HepG2 (cell line): ENCODE data around the gene EDN2. TPM values are rescaled to one million over a fixed set of nuclear protein-coding genes. Genes with fewer than 3 reads are reported as not detected.

ENCODE experiments used
- FIP1L1 ChIP-seq: fragments of 200-400 bp; formaldehyde crosslinking; IDR thresholded peaks from 2 replicates; pipeline ENCODE4 v1.6.1; 2018; ENCODE audit warnings: low read depth, mild to moderate bottlenecking, low read length, moderate library complexity, borderline replicate concordance; ENCODE audit not compliant: insufficient read depth
- FOXA1 ChIP-seq, 2 experiments: fragments of 450-650 bp in 1 of 2; sonication (generic) in 1 of 2; formaldehyde crosslinking in 1 of 2; IDR thresholded peaks; 2 replicates each; pipeline versions ENCODE4 v1.4.0 to v1.6.1; 2016 to 2020; ENCODE audit warnings: missing genetic modification reagents in 1 of 2
- KLF12 ChIP-seq: sonication (generic); formaldehyde crosslinking; IDR thresholded peaks from 2 replicates; pipeline ENCODE4 v1.4.0; 2020; ENCODE audit warnings: missing genetic modification reagents, borderline replicate concordance
- ZNF761 ChIP-seq: sonication (generic); formaldehyde crosslinking; conservative IDR thresholded peaks from 2 replicates; pipeline ENCODE4 v1.4.0; 2020; ENCODE audit warnings: mild to moderate bottlenecking, missing genetic modification reagents
- polyA plus RNA-seq, 8 experiments: library from polyadenylated mRNA; depleted of rRNA in 3 of 8; stranded (reverse) in 7 of 8; unstranded in 1 of 8; fragments of >200 nt; fragmentation: Illumina TruSeq in 4 of 8; extraction: Trizol in 4 of 8; gene quantifications; 2 replicates each; pipeline versions ENCODE4 v1.2.1 to v1.2.3, GENCODE V29; 2011 to 2016; ENCODE audit warnings: low read depth in 4 of 8, missing spikeins in 1 of 8, mixed read lengths in 1 of 8; ENCODE audit not compliant: insufficient read depth in 1 of 8
- total RNA-seq, 5 experiments: library from RNA; depleted of rRNA; stranded (reverse); fragments of >200 nt; fragmentation: Illumina TruSeq; extraction: Trizol; gene quantifications; 2 replicates each; pipeline ENCODE4 v1.2.3, GENCODE V29; 2016; ENCODE audit warnings: low read depth in 1 of 5
- TF ChIP-seq, protein P1 (sequence below): sonication (generic); formaldehyde crosslinking; IDR thresholded peaks from 2 replicates; pipeline ENCODE4 v1.4.0; 2020; ENCODE audit warnings: missing genetic modification reagents, borderline replicate concordance
- TF ChIP-seq, protein P2 (sequence below): sonication (generic); formaldehyde crosslinking; IDR thresholded peaks from 2 replicates; pipeline ENCODE4 v1.4.0; 2020; ENCODE audit warnings: missing genetic modification reagents, mild to moderate bottlenecking, borderline replicate concordance
- TF ChIP-seq, protein P3 (sequence below): fragments of 450-650 bp; IDR thresholded peaks from 2 replicates; pipeline ENCODE4 v1.6.1; 2017; ENCODE audit warnings: mild to moderate bottlenecking
- TF ChIP-seq, protein P4 (sequence below): fragments of 450-650 bp; IDR thresholded peaks from 2 replicates; pipeline ENCODE4 v1.6.1; 2017
- TF ChIP-seq, protein P5 (sequence below): sonication (generic); formaldehyde crosslinking; IDR thresholded peaks from 2 replicates; pipeline ENCODE4 v1.5.0; 2020; ENCODE audit warnings: missing genetic modification reagents

EDN2 gene
- total and polyA plus RNA-seq, 2 of the 13 experiments (the other 11 are each of a cell fraction or from before 2014, with no cell fraction given), result not detected

DNA sequence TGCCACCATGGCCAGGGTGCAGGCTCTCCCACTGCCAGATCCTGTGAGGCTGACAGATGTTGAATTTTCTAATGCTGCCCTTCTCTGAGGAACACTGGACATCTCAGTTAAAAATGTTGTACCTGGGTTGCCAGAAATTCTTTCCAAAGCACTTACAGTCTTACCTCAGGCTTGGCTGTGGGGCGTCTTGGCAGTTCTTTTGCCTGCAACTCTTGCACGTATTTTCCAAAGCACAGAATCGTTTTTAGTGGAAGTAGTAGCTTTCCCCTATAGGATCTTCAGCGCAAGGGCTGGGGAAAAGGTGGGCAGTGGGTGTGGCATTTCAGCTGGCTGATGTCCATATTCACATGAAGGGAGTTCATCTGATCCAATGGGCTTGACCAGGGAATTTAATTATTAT is 53.9 kb downstream of the EDN2 start (continued):
- TF ChIP-seq, protein P1, sequence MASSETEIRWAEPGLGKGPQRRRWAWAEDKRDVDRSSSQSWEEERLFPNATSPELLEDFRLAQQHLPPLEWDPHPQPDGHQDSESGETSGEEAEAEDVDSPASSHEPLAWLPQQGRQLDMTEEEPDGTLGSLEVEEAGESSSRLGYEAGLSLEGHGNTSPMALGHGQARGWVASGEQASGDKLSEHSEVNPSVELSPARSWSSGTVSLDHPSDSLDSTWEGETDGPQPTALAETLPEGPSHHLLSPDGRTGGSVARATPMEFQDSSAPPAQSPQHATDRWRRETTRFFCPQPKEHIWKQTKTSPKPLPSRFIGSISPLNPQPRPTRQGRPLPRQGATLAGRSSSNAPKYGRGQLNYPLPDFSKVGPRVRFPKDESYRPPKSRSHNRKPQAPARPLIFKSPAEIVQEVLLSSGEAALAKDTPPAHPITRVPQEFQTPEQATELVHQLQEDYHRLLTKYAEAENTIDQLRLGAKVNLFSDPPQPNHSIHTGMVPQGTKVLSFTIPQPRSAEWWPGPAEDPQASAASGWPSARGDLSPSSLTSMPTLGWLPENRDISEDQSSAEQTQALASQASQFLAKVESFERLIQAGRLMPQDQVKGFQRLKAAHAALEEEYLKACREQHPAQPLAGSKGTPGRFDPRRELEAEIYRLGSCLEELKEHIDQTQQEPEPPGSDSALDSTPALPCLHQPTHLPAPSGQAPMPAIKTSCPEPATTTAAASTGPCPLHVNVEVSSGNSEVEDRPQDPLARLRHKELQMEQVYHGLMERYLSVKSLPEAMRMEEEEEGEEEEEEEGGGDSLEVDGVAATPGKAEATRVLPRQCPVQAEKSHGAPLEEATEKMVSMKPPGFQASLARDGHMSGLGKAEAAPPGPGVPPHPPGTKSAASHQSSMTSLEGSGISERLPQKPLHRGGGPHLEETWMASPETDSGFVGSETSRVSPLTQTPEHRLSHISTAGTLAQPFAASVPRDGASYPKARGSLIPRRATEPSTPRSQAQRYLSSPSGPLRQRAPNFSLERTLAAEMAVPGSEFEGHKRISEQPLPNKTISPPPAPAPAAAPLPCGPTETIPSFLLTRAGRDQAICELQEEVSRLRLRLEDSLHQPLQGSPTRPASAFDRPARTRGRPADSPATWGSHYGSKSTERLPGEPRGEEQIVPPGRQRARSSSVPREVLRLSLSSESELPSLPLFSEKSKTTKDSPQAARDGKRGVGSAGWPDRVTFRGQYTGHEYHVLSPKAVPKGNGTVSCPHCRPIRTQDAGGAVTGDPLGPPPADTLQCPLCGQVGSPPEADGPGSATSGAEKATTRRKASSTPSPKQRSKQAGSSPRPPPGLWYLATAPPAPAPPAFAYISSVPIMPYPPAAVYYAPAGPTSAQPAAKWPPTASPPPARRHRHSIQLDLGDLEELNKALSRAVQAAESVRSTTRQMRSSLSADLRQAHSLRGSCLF (CRISPR knock-in tag), result no peak
- TF ChIP-seq, protein P2, sequence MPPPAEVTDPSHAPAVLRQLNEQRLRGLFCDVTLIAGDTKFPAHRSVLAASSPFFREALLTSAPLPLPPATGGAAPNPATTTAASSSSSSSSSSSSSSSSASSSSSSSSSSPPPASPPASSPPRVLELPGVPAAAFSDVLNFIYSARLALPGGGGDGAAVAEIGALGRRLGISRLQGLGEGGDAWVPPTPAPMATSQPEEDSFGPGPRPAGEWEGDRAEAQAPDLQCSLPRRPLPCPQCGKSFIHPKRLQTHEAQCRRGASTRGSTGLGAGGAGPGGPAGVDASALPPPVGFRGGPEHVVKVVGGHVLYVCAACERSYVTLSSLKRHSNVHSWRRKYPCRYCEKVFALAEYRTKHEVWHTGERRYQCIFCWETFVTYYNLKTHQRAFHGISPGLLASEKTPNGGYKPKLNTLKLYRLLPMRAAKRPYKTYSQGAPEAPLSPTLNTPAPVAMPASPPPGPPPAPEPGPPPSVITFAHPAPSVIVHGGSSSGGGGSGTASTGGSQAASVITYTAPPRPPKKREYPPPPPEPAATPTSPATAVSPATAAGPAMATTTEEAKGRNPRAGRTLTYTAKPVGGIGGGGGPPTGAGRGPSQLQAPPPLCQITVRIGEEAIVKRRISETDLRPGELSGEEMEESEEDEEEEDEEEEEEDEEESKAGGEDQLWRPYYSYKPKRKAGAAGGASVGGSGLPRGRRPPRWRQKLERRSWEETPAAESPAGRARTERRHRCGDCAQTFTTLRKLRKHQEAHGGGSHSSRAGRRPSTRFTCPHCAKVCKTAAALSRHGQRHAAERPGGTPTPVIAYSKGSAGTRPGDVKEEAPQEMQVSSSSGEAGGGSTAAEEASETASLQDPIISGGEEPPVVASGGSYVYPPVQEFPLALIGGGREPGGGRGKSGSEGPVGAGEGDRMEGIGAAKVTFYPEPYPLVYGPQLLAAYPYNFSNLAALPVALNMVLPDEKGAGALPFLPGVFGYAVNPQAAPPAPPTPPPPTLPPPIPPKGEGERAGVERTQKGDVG (CRISPR knock-in tag), result no peak
- no peak for TF ChIP-seq FIP1L1
- TF ChIP-seq KLF12 (CRISPR knock-in tag), result no peak
- TF ChIP-seq, protein P3, sequence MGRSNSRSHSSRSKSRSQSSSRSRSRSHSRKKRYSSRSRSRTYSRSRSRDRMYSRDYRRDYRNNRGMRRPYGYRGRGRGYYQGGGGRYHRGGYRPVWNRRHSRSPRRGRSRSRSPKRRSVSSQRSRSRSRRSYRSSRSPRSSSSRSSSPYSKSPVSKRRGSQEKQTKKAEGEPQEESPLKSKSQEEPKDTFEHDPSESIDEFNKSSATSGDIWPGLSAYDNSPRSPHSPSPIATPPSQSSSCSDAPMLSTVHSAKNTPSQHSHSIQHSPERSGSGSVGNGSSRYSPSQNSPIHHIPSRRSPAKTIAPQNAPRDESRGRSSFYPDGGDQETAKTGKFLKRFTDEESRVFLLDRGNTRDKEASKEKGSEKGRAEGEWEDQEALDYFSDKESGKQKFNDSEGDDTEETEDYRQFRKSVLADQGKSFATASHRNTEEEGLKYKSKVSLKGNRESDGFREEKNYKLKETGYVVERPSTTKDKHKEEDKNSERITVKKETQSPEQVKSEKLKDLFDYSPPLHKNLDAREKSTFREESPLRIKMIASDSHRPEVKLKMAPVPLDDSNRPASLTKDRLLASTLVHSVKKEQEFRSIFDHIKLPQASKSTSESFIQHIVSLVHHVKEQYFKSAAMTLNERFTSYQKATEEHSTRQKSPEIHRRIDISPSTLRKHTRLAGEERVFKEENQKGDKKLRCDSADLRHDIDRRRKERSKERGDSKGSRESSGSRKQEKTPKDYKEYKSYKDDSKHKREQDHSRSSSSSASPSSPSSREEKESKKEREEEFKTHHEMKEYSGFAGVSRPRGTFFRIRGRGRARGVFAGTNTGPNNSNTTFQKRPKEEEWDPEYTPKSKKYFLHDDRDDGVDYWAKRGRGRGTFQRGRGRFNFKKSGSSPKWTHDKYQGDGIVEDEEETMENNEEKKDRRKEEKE, result no peak
- no peak for TF ChIP-seq FOXA1 (IDR thresholded peaks at IDR 0.05)
- TF ChIP-seq FOXA1 (CRISPR knock-in tag; IDR thresholded peaks at IDR 0.05), result no peak
- no peak for TF ChIP-seq ZNF761 (CRISPR knock-in tag)
- TF ChIP-seq, protein P4, sequence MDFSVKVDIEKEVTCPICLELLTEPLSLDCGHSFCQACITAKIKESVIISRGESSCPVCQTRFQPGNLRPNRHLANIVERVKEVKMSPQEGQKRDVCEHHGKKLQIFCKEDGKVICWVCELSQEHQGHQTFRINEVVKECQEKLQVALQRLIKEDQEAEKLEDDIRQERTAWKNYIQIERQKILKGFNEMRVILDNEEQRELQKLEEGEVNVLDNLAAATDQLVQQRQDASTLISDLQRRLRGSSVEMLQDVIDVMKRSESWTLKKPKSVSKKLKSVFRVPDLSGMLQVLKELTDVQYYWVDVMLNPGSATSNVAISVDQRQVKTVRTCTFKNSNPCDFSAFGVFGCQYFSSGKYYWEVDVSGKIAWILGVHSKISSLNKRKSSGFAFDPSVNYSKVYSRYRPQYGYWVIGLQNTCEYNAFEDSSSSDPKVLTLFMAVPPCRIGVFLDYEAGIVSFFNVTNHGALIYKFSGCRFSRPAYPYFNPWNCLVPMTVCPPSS, result no peak
- TF ChIP-seq, protein P5, sequence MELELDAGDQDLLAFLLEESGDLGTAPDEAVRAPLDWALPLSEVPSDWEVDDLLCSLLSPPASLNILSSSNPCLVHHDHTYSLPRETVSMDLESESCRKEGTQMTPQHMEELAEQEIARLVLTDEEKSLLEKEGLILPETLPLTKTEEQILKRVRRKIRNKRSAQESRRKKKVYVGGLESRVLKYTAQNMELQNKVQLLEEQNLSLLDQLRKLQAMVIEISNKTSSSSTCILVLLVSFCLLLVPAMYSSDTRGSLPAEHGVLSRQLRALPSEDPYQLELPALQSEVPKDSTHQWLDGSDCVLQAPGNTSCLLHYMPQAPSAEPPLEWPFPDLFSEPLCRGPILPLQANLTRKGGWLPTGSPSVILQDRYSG (CRISPR knock-in tag), result no peak
- TF ChIP-seq, all 625 proteins: peak for 0
